GM19023 (cell line): Measurements from ENCODE around the gene ZNF692.

Experiments
- ATAC-seq: cut with Tn5 transposase; IDR thresholded peaks from one replicate; pipeline ENCODE4 v1.9.1; 2021; ENCODE audit warnings: mild to moderate bottlenecking, moderate library complexity; ENCODE audit not compliant: unreplicated experiment

The ZNF692 gene

DNA sequence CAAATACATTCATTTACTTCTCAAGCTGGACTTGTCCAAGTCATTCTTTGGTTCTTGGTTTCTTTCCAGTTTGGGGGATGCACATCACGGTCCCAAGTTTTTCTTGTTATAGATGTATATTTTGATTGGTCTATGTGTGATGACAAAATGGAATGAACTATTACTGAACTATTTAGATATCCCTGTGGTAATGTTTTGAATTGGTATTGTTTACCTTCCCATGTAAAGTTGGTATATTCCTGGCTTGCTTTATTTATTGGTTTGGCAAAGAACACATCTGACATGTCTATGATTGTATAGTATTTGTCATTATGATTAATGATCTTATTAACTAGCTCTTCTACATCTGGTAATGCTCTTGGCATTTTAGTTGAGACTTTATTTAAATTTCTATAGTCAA is 22.4 kb upstream of the ZNF692 start:
- ATAC-seq, result no peak

DNA sequence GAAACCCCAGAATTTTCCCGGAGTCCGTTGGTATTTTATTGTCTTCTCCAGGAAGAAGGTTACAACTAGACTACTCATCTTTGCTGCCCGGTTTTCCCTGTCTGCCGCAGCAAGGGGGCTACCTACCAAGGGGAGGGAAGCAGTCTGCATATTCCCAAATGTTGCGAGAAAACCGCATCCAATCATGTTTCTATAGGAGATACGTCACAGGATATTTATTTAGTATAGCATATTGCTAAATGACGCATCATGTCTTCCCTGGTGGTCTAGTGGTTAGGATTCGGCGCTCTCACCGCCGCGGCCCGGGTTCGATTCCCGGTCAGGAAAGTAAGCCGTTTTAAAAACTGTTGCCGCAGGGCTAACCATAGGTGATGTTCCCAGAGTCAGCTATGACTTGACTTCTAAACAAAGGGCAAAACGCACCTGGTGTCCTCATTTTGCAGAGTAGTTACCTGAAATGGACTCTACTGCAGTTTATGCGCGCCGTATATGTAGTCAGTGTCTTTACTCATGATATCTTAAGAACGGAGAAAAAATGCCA is 15.2 kb upstream of the ZNF692 start:
- peak; percentile 63 for ATAC-seq

DNA sequence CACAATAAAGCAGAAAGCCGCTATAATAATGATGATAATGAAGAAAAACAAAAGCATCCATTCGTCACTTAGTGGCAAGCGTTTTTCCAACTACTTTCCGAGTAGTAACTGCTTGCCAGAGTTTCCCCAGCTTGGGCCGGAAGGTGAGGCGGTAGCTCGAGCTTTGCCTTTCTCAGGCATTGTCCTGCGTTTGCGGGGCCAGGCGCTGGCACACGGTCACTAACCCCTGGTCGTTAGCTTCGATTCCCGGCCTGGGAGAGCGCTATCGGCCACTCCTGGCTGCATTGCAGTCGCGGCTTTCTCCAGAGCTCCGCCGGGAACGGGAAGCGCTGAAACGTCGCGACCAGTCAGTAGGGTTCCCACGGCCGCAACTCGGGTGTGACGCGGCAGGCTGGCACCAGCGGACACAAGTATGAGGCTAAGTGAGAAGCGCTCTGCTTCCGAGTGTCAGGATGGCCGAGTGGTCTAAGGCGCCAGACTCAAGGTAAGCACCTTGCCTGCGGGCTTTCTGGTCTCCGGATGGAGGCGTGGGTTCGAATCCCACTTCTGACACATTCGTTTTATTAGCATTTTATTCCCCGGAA is 14.6 kb upstream of the ZNF692 start:
- peak; percentile 81 for ATAC-seq

DNA sequence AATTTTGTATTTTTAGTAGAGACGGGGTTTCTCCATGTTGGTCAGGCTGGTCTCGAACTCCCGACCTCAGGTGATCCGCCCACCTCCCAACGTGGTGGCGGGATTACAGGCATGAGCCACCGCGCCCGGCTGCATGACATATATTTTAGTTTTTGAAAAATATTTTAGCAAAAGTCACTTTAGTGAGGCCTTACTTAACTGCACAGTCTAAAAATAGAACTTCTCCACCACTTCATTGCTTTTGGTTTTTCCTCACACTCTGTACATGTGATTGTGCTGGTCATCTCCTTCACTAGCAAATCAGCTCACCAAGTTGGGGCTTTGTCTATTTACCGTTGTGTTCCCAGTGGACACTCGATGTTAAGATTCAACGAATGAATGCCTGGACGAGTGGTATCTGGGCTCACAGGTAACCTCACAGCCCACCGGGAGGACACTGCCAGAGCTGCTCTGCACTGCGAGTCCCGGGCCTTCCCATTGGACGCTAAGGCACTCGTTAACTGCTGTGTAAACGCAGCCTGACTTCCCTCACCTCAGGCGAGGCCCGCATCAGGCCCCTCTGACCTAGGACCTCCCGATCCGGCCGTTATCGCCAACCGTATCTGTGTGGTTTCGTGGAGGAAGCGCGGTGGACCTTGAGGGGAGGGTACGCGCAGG is 14.0 kb upstream of the ZNF692 start:
- peak; percentile 39 for ATAC-seq

DNA sequence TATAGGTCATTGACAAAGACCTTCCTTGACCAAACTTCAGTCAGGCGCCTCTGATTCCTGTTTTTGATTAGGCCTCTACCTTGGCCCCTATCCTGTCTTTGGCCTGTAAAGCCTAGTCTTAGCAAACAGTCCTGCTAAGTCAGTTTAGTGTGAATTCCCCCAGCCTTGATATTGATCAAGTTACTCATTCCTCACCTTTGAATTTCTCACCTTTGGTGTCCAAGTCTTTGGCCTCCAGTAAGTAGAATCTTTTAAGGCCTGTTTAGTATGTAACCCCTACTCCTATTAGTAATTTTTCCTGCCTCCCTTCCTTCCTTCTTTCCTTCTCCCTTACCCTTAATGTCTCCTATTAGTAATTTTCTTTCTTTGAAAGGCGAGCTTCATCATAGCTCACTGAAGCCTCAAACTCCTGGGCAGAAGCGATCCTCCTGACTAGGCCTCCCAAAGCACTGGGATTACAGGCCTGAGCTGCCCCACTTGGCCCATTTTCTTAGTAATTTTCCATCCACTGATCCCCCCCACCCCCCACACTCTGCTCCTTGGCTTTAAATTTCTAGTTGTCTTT is 13.0 kb upstream of the ZNF692 start:
- ATAC-seq, result no peak

DNA sequence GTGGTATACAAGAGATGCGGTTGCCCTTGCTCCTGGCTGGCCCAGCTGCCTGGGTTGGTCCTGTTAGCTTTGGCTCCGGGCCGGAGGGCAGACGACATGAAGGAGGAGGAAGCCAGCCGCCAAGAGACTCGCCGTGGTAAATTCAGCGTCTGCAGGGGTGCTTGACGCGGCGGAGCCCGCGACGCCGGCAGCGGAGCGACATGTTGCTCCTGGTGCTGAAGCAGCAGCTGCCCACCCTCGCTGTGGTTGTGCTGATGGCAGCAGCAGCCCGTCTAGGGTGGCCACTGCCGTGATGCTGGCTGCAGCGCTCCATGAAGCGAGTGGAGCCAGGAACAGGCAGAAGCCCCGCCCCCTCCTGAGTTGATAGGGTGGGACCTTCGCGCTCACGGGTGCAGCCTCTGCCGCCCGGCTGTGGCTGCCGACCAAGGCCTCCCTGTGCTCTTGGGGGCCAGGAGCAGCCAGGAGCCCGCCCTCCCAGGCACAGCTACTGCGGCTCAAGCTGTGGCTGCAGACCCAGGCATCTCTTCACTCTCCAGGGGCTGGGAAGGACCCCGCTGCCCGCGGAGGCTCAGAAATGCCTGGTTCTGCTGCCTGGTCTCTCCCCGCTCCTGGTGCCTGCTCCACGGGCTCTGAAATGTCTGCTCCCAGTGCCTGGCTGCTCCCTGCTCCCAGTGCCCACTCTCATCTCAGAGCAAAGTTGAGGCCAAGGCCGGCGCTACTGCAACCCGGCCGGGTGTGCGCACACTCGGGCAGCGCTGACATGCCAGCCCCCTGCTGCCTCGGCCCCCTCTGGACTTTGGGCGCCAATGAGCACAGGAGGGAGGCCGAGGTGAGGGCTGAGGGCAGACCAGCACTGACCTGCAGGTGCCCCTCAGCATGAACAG is 4.4 kb upstream of the ZNF692 start:
- peak; percentile 67 for ATAC-seq

DNA sequence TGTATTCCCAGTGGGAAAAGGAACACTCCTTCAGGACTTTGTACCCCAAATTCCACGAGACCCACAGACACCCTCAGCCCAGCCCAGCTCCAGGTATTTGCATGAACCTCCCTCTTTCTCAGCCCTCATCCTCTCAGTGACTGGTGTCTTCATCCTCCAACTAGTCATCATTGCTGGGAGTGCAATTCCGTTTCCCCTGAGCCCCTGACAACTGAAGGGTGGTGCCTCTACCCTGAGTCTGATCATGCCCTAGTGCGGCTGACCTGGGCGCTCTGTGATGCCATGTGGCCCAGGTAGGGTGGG is 3.8 kb upstream of the ZNF692 start:
- ATAC-seq, result peak; percentile 10

DNA sequence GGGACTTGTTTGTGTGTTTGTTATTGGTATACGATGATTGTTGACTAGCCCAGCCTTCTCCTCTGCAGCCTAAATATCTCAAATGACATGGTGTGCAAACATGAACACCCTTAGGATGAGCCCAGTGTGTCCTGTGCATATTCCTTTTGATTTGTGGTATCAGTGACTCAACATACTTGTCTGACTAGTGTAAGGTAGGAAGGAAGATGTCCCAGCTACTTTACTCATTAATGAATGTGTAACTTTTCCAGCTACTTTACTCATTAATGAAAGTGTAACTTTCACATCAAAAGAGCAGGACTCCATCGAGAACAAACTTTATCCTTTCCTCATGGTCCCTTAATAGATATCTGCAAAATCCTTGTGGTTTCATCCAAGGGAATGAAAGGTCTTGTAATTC is 2.7 kb upstream of the ZNF692 start:
- no peak for ATAC-seq

DNA sequence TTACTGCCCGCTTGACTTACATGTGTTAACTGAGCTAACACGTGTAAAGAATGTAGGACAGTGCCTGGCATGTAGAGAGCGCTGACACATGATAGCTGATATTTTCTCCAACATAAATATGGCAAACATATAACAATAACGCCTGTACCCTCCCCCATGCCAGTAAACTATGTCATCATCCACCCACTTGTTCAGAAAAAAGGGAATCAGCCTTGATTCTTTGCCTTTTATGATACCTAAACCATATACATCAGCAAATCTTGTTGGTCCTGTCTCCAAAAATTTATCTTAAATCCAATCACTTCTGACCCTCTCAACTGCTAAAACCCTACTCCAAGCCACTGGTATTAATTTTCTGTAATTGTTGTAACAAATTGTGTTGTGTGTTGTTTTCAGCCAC is 1.1 kb upstream of the ZNF692 start:
- no peak for ATAC-seq

DNA sequence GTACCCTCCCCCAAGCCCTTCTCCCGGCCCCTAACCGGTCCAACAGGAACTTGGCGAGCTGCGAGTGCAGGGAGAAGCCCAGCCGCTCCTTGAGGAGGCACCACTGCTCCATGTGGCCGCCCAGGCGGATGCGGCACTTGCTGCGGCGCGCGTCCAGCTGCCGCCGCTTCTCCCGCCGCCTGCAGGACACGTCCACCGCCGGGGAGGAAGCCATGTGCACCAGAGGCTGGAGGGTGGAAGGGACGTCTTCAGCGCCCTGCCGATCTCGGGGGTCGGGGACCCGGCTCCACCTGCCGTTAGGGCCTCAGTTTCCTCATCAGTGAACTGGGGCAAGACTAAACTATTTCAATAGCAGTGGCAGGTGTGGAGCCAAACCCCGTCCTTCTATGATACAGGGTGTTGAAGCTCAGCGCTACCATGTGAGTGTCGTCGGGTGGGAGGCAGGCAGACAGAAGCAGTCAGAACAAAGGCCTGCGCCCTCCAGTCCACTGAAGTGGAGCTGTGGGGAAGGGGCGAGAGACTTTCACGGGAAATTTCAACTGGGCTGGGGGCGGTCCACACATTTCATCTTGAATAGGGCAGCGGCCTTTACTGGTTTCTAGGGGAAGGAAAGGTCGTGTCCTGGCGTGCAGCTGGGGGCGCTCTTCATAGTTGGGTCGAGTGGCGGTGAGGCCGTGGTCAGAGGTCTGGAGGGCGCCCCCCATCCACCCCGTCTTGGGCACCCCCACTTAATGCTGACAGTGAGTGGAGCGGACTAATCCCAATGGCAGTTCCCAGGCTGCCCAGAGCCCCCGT is 592 bp downstream of the ZNF692 start:
- peak; percentile 42 for ATAC-seq

DNA sequence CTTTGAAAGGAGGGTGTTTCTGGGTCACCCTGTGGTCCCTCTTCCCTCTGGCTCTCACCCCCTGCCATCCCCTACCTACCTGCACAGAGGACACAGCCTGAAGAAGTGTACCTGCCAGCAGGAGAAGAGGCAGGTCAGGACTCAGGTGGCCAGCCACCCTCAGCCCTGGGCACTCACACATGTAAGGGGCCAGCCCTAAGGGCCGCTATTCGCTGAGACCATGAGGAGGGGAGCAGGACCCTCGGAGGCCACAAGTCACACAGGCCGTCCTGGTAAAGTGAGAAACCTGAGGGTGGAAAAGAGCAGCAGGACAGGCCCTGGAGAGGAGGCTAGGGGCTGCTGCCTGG is 1.2 kb downstream of the ZNF692 start:
- ATAC-seq, result no peak

DNA sequence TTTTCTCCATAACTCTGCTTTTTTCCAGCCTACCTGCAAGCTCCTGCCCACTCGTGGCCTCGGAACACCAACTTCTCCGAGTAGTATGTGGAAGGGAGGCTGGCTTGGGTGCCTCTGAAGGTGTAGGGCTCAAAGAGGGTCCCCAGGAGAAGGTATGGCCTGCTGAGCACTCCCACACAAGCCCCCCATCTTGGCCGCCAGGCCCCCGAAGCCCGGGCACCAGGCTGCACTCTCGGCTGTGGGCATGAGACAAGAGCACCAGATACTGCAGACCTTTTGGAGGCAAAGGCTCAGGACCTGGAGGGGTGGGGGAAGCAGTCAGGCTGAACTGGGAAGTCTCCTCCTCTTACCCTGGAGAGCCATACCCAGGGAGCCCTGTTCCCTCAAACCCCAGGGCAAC is 1.7 kb downstream of the ZNF692 start:
- ATAC-seq, result no peak

DNA sequence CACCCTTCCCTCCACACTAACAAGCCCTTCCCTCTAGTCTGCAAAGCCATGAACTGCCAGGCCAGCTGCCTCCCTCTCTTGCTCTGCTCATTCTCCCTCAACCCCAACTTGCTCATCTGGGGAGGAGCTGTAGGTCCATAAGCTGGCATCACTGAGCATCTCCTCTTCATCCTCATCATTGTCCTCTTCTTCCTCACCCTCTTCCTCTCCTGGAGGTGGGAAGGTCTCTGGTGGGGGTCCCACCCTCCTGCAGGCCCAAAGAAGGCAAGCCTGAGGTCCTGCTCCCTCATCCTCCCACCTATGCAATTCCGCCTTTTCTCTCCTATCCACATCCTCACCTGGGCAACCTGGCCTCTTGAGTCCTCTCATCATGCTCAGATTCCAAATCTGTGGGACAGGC is 2.7 kb downstream of the ZNF692 start:
- ATAC-seq, result no peak

DNA sequence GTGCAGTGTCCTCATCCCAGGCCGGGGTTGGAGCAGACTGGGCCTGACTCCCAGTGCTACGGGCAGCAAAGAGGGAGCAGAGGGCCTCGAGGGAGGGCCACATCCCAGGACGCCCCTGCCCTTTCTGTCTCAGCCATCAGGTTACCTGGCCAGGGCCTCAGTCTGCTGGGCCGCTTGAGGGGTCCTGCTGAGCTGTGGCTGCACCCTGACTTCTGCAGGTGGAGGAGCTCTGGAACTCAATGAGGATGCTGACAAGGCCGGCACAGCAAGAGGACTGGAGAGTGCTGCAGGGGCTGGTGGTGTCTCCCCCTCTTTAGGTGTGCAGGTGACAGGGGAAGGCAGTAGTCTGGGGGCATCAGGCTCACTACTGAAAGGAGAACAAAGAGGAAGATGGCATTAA is 3.3 kb downstream of the ZNF692 start:
- ATAC-seq, result no peak

DNA sequence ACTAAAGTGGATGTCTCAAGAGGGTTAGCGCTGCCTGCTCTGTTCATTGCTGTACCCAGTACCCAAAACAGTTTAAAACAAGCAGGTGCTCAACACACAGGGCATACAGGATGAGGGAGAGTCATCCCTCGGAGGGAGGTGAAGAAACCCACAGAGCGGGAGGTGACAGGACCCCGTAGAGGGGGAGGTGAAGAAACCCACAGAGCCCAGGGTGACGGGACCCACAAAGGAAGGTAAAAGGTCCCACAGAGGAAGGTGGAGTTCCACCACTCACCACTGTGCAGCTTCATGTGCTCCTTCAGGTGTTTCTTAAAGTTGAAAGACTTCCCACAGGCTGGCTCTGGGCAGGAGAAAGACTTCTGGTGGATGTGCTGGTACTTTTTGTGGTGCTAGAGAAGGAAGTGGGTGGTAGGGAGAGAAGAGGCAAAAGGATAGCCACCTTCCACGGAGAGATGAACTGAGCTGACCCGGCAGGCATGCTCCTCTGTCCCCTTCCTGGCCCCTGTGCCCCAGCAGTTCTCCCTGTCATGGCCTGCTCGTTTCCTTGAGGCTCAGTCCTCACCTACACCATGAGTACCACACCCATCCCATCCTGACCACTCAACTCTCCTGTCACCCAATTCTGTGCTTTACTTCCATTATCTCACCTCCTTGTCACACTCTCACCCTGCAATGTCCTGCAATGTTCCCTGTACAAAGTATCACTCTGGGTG is 5.1 kb downstream of the ZNF692 start:
- no peak for ATAC-seq

DNA sequence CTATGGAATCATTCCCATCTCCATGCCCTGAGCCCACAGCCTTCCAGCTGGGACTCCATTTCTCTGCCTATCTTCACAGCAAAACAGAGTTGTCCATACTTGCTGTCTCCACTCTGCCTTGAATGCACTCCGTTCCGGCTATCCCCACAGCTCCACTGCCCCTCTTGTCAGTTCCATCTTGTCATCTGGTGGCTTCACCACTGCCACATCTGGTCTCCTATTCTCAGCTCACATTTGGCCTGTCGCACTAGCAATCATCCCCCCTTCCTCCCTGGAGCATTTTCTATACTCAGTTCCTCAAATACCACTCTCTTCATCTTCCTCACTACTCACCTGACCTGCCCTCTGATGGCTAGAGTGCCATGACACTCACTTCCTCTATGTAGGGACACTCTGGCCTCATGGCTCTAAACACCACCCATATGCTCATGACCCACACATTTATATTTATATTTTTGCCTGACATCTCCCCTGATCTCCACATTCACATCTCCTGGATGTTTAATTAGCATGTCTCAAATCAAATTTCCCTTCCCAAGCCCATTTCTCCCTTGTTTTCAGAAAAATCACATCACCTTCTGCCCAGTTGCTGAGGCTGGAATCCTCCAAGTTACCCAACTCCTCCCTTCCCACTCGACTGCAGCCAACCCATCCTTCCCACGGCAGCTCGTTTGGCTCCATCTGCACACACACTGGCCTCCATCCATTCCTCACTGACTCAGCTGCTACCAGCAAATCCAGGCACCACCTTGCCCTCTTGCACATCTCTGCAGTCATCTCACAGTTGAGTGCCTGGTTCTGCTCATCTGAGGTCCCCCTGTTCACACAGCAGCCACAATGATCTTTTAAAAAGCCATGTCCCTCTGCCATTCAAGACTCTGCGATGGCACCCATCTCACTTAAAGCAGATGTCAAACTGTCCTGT is 6.1 kb downstream of the ZNF692 start:
- ATAC-seq, result no peak

DNA sequence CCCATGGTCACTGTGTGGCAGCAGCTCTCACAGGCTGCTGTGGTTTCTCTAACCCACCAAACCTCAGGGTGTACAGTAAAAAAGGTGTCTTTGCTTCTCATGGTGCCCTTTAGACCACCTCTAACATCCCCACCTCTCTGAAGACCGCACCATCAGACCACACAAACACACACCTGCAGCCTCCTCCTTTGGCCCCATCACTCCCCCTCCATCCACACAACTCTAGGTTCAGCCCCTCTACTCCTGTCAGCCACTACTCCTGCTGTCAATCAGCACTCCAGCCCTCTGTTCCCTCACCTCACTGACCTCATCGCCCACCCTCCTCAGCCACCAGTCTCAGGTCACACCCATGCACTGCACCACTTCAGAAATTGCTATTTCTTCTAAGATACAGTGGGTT is 7.5 kb downstream of the ZNF692 start:
- ATAC-seq, result no peak

DNA sequence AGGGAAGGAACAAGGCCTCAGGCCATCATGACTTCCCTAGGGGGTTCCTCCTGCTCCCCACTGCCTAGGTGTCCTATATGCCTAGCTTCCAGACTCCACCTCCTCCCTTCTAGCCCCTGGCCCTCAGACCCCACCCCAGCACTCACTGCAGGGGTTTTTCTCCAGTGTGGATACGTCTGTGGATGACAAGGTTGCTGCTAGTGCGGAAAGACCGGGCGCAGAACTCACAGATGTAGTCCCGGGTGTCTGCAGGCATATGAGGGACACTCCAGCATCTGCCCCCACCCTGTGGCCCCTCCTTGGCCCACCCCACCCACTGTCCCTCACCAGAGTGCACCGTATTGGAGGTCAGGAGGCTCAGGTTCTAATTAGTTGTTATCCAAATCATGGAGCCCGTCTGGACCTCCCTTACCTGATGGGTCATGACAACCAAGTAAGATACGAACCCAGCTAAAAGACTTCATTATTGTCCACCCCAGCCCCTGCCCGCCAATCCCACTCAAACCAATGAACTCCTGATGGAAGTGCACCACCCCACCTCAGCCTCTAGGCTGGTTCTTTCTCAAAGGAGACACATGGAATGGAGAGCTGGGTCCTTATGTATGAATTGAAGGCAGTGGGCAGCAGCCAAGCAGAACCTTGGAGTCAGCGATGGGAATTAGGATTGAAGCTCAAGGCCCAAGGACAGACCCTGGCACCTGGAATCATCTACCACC is 8.2 kb downstream of the ZNF692 start:
- no peak for ATAC-seq

DNA sequence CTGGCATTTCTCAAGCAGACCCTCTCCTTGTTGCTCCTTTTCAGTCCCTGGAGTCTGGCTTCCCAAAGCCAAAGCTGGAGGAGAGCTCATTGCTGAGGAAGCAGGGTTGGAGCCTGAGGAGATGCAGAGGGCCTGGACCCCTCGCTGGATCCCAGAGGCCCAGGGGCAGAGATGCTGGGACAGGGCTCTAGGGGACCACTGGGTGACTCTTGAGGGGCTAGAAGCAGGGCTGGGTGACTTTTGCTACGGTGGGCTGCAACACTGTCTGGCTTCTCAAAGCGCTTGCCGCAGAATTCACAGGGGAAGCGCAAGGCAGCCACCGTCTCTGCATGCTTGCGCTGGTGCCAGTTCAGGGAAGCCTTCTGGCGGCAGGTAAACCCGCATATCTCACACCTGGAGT is 8.8 kb downstream of the ZNF692 start:
- no peak for ATAC-seq
